A549 (cell line): ENCODE results near the gene SAXO1. TPM values are rescaled to one million over a fixed set of nuclear protein-coding genes. Genes with fewer than 3 reads are reported as not detected.

Experiments used
- ATAC-seq, 2 experiments: fragments of 200-7000 bp in 1 of 2; fragments of >200 bp in 1 of 2; cut with Nextera tagmentation in 1 of 2; cut with Tn5 transposase in 1 of 2; 3 replicates each; pipeline versions ENCODE4 v1.8.0 to v1.9.1; 2018 to 2020; ENCODE audit warnings: mild to moderate bottlenecking in 1 of 2, moderate library complexity in 1 of 2
- CTCF ChIA-PET: fragments of 300-600 bp; sonication (Branson Sonifier 250); formaldehyde crosslinking; extraction: SDS; loops from one replicate; lab custom pipeline; 2021; ENCODE audit warnings: antibody characterized with exemption, inconsistent platforms; lab: Yijun Ruan, JAX
- POLR2A ChIA-PET: fragments of 350-600 bp; formaldehyde crosslinking; extraction: SDS; loops from one replicate; lab custom pipeline; 2021; ENCODE audit warnings: antibody characterized with exemption, inconsistent platforms; lab: Yijun Ruan, JAX
- DNase-seq, 2 experiments: peaks; one replicate each; pipeline versions ENCODE4 v3.0.0 to v3.0.0-alpha.2; 2011 to 2016; ENCODE audit warnings: low read depth in 1 of 2, low spot score in 1 of 2
- FAIRE-seq: peaks from 2 replicates; lab custom pipeline; 2011; peaks lifted over from hg19 to GRCh38; lab: Jason Lieb, UNC
- H3K27ac ChIP-seq, 2 experiments: fragments of >200 bp; sonication (Bioruptor Twin); formaldehyde crosslinking; 3 replicates each; pipeline ENCODE4 v1.5.1; 2016 to 2017
- H3K4me1 ChIP-seq: fragments of >200 bp; sonication (Bioruptor Twin); formaldehyde crosslinking; 3 replicates; pipeline ENCODE4 v1.6.1; 2016
- H3K4me2 ChIP-seq: fragments of >200 bp; sonication (Bioruptor Twin); formaldehyde crosslinking; 3 replicates; pipeline ENCODE4 v1.6.1; 2016
- H3K4me3 ChIP-seq: fragments of >200 bp; sonication (Bioruptor Twin); formaldehyde crosslinking; 3 replicates; pipeline ENCODE4 v1.5.1; 2016
- H3K9me3 ChIP-seq: fragments of >200 bp; sonication (Bioruptor Twin); formaldehyde crosslinking; 3 replicates; pipeline ENCODE4 v1.6.1; 2016
- BHLHE40 ChIP-seq: IDR thresholded peaks from 2 replicates; pipeline ENCODE4 v1.6.1; 2012; ENCODE audit warnings: low read depth, low read length, inconsistent platforms
- CBX2 ChIP-seq: fragments of 200-600 bp; sonication (generic); IDR thresholded peaks from 2 replicates; pipeline ENCODE4 v1.6.1; 2016; ENCODE audit warnings: low read depth, mild to moderate bottlenecking, borderline replicate concordance
- CBX8 ChIP-seq: fragments of 200-600 bp; sonication (generic); IDR thresholded peaks from 2 replicates; pipeline ENCODE4 v1.6.1; 2016
- CTCF ChIP-seq: fragments of >200 bp; sonication (Bioruptor Twin); formaldehyde crosslinking; IDR thresholded peaks from 3 replicates; pipeline ENCODE4 v1.5.1; 2016
- E2F6 ChIP-seq: IDR thresholded peaks from 2 replicates; pipeline ENCODE4 v1.6.1; 2012; ENCODE audit warnings: low read depth, borderline replicate concordance
- EHF ChIP-seq: fragments of 250-450 bp; sonication (Bioruptor Pico); IDR thresholded peaks from 2 replicates; pipeline ENCODE4 v1.5.0; 2020; ENCODE audit warnings: mild to moderate bottlenecking
- ELK1 ChIP-seq: fragments of 150-350 bp; IDR thresholded peaks from 2 replicates; pipeline ENCODE4 v1.6.1; 2014; ENCODE audit warnings: low read depth, mild to moderate bottlenecking, low read length
- EP300 ChIP-seq, 2 experiments: fragments of >200 bp; sonication (Bioruptor Twin); formaldehyde crosslinking; IDR thresholded peaks; 2 replicates in 1 of 2; 3 replicates in 1 of 2; pipeline ENCODE4 v1.6.1; 2016 to 2017
- FOXS1 ChIP-seq: fragments of 250-450 bp; sonication (Bioruptor Pico); IDR thresholded peaks from 2 replicates; pipeline ENCODE4 v1.5.0; 2020; ENCODE audit warnings: mild to moderate bottlenecking, moderate library complexity
- HES2 ChIP-seq: fragments of >200 bp; sonication (Bioruptor Twin); formaldehyde crosslinking; IDR thresholded peaks from 2 replicates; pipeline ENCODE4 v1.6.1; 2016
- HOXA7 ChIP-seq: fragments of 250-450 bp; sonication (Bioruptor Pico); IDR thresholded peaks from 2 replicates; pipeline ENCODE4 v1.5.0; 2020; ENCODE audit warnings: mild to moderate bottlenecking, moderate library complexity
- JUN ChIP-seq, 2 experiments: fragments of >200 bp; sonication (Bioruptor Twin); formaldehyde crosslinking; IDR thresholded peaks; 2 replicates in 1 of 2; 3 replicates in 1 of 2; pipeline ENCODE4 v1.6.1; 2016 to 2017
- KDM1A ChIP-seq: fragments of 200-600 bp; sonication (generic); IDR thresholded peaks from 2 replicates; pipeline ENCODE4 v1.6.1; 2016; ENCODE audit warnings: low read depth, mild to moderate bottlenecking
- MAFK ChIP-seq: fragments of 450-650 bp; IDR thresholded peaks from 2 replicates; pipeline ENCODE4 v1.6.1; 2014; ENCODE audit not compliant: partially characterized antibody
- NFE2L2 ChIP-seq: fragments of 150-350 bp; conservative IDR thresholded peaks from 2 replicates; pipeline ENCODE4 v1.6.1; 2014; ENCODE audit warnings: low read length
- POLR2A ChIP-seq: IDR thresholded peaks from 2 replicates; pipeline ENCODE4 v1.6.1; 2012; ENCODE audit warnings: mild to moderate bottlenecking, low read length
- POLR2AphosphoS2 ChIP-seq: conservative IDR thresholded peaks from 2 replicates; pipeline ENCODE4 v1.6.1; 2012; ENCODE audit warnings: low read length, improper control_type of control experiment, inconsistent platforms
- RARB ChIP-seq: fragments of 250-450 bp; sonication (Bioruptor Pico); IDR thresholded peaks from 2 replicates; pipeline ENCODE4 v1.8.0; 2021; ENCODE audit warnings: mild to moderate bottlenecking, moderate library complexity
- RCOR1 ChIP-seq: fragments of 150-350 bp; IDR thresholded peaks from 2 replicates; pipeline ENCODE4 v1.6.1; 2014; ENCODE audit warnings: antibody characterized with exemption, low read length, low read depth
- RFX5 ChIP-seq: fragments of 450-650 bp; IDR thresholded peaks from 2 replicates; pipeline ENCODE4 v1.7.1; 2014; ENCODE audit warnings: antibody characterized with exemption, mild to moderate bottlenecking, moderate library complexity
- RNF2 ChIP-seq: fragments of 200-600 bp; sonication (generic); IDR thresholded peaks from 2 replicates; pipeline ENCODE4 v1.6.1; 2016; ENCODE audit warnings: low read depth, mild to moderate bottlenecking, antibody characterized with exemption, moderate library complexity, borderline replicate concordance
- SMC3 ChIP-seq: fragments of >200 bp; sonication (Bioruptor Twin); formaldehyde crosslinking; IDR thresholded peaks from 3 replicates; pipeline ENCODE4 v1.6.1; 2018; ENCODE audit warnings: inconsistent platforms
- SREBF2 ChIP-seq: fragments of 450-650 bp; IDR thresholded peaks from 2 replicates; pipeline ENCODE4 v1.6.1; 2014; ENCODE audit warnings: mild to moderate bottlenecking, moderate library complexity
- USF2 ChIP-seq: fragments of 450-650 bp; IDR thresholded peaks from 2 replicates; pipeline ENCODE4 v1.6.1; 2014; ENCODE audit warnings: antibody characterized with exemption
- ZNF302 ChIP-seq: fragments of 250-450 bp; sonication (Bioruptor Pico); IDR thresholded peaks from 2 replicates; pipeline ENCODE4 v1.9.0; 2021; ENCODE audit warnings: inconsistent platforms, mild to moderate bottlenecking, moderate library complexity
- WGBS: methylation state at CpG from one replicate; pipeline ENCODE4 v1.1.6; 2017; ENCODE audit errors: missing lambda C conversion rate; 5-methylcytosine and 5-hydroxymethylcytosine counted together
- polyA plus RNA-seq, 4 experiments: library from polyadenylated mRNA; depleted of rRNA in 3 of 4; stranded (reverse); fragments of >200 nt; fragmentation: RNase III in 1 of 4; extraction: RNeasy Plus Mini Kit Qiagen cat#74134 plus additional on column Dnase treatment in 1 of 4; gene quantifications; 2 replicates in 3 of 4; 3 replicates in 1 of 4; pipeline ENCODE4 v1.2.3, GENCODE V29; 2011 to 2017

Gene SAXO1
- polyA plus RNA-seq, 2 of the 4 experiments (the other 2 are of a cell fraction): not detected

GRCh38 chr9:19018201-19018600 is 14.8 kb downstream of the SAXO1 start:
- H3K4me1 ChIP-seq: no peaks in the 10 kb centered on the region
- ChIA-PET CTCF (interaction anchor here (0.7 to 1.1 kb wide), 4 partner anchors 31 to 1224 kb away, joined by 3 to 4 read pairs (median 4); no protein-coding TSS in a partner anchor), POLR2A (no interaction called here)
- TF ChIP-seq RFX5: no peak
- no peak for TF ChIP-seq CTCF
- no peak for TF ChIP-seq RCOR1
- no peak for TF ChIP-seq E2F6
- TF ChIP-seq CBX2: no peak
- TF ChIP-seq ELK1: no peak
- no peak for TF ChIP-seq NFE2L2
- TF ChIP-seq SREBF2: no peak
- no peak for TF ChIP-seq CBX8
- TF ChIP-seq FOXS1 (CRISPR knock-in tag): no peak
- no peak for TF ChIP-seq KDM1A
- H3K4me2 ChIP-seq: no peak overlapping the region
- no peak for ATAC-seq
- no peak overlapping the region for H3K4me3 ChIP-seq
- FAIRE-seq: no peak
- 32% methylated on average over 4 of the region's 4 CpGs for WGBS
- no peaks in the 10 kb centered on the region for H3K9me3 ChIP-seq
- DNase-seq: no peak
- H3K27ac ChIP-seq: no peak overlapping the region

- WGBS: 34% methylated on average over 5 of the region's 5 CpGs
- POLR2A ChIA-PET: no interaction called here
- CTCF ChIA-PET: interaction anchor here (1.9 kb wide), 1 partner anchor 19 kb away, joined by 11 read pairs; no protein-coding TSS in a partner anchor
These were observed 23.5 kb downstream of the SAXO1 start for GRCh38 chr9:19009391-19009965.

More at GRCh38 chr9:19009391-19009965, 23.5 kb downstream of the SAXO1 start:
- Histone ChIP-seq H3K4me1 (no peaks in the 10 kb centered on the region), H3K27ac (no peak overlapping the region), H3K4me3 (no peak overlapping the region), H3K9me3 (no peaks in the 10 kb centered on the region), H3K4me2 (no peak overlapping the region)
- FAIRE-seq (no peak), ATAC-seq (no peak), DNase-seq (no peak)
- TF ChIP-seq SMC3 (no peak), EP300 (IDR thresholded peaks at IDR 0.05) (no peak), JUN (IDR thresholded peaks at IDR 0.05) (no peak), USF2 (no peak), ZNF302 (CRISPR knock-in tag) (no peak), CBX8 (no peak), BHLHE40 (no peak), MAFK (no peak), HOXA7 (CRISPR knock-in tag) (no peak), HES2 (no peak), POLR2A (no peak), FOXS1 (CRISPR knock-in tag) (no peak), NFE2L2 (no peak), CBX2 (no peak), SREBF2 (no peak), EHF (no peak), RNF2 (no peak), POLR2AphosphoS2 (no peak), RARB (CRISPR knock-in tag) (no peak)
